ENCODE data around the gene IFI16.

The IFI16 gene

DNA sequence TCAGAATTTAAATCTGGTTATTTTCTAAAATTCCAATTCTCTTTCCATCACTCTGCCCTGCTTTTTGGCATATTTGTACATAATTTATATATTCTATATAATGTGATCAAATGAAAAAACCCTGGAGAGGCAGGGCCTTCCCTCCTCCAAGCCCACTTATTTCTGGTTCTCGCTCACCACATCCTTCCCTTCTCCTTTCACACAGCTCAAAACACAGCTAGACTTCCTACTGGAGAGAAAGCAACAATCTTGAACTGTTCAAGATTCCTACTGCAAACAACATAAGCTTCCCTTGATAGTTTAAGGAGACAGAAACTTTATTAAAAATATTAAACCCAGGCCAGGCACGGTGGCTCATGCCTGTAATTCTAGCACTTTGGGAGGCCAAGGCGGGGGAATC is 74.4 kb downstream of the IFI16 start:
- ChIA-PET CTCF (no interaction called here), POLR2A (no interaction called here)
- DNase-seq (ENCODE audit: extremely low spot score), result no peak
- TF ChIP-seq CTBP1 (IDR thresholded peaks at IDR 0.05; ENCODE audit: borderline replicate concordance) (no peak), SP1 (IDR thresholded peaks at IDR 0.05) (no peak), HDGF (IDR thresholded peaks at IDR 0.05; ENCODE audit: borderline replicate concordance) (no peak), SUZ12 (IDR thresholded peaks at IDR 0.05) (no peak), BHLHE40 (IDR thresholded peaks at IDR 0.05; ENCODE audit: borderline replicate concordance) (no peak), FOXM1 (IDR thresholded peaks at IDR 0.05; ENCODE audit: borderline replicate concordance) (no peak), ARNT (IDR thresholded peaks at IDR 0.05) (no peak), FOXK2 (IDR thresholded peaks at IDR 0.05) (no peak), FOXA1 (IDR thresholded peaks at IDR 0.05) (no peak), NFRKB (IDR thresholded peaks at IDR 0.05) (no peak), ELF4 (IDR thresholded peaks at IDR 0.05) (no peak), L3MBTL2 (conservative IDR thresholded peaks at IDR 0.05) (no peak), TARDBP (IDR thresholded peaks at IDR 0.05) (no peak), LEF1 (IDR thresholded peaks at IDR 0.05; ENCODE audit: borderline replicate concordance) (no peak)
- TF ChIP-seq, protein P1, sequence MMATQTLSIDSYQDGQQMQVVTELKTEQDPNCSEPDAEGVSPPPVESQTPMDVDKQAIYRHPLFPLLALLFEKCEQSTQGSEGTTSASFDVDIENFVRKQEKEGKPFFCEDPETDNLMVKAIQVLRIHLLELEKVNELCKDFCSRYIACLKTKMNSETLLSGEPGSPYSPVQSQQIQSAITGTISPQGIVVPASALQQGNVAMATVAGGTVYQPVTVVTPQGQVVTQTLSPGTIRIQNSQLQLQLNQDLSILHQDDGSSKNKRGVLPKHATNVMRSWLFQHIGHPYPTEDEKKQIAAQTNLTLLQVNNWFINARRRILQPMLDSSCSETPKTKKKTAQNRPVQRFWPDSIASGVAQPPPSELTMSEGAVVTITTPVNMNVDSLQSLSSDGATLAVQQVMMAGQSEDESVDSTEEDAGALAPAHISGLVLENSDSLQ (IDR thresholded peaks at IDR 0.05), result no peak

DNA sequence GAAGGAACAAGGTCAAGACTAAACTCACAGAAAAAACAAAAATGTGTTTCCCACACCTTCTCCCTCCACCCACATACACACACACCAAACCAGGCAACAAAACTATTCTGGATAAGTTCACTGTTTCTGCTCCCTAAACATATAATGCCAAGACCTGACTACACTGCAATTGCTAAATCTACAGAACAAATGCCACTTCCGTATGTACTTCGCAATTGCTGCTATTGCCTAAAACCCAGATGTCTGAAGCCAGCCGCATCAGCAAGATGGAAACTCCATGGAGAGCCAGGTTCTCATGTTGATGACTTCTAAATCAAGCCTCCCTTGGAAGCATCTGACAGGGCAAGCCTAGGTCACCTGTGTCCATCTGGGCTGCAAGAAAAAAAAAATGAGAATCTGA is 75.2 kb downstream of the IFI16 start:
- CTCF ChIA-PET, result no interaction called here
- no peak for DNase-seq (ENCODE audit: extremely low spot score)

DNA sequence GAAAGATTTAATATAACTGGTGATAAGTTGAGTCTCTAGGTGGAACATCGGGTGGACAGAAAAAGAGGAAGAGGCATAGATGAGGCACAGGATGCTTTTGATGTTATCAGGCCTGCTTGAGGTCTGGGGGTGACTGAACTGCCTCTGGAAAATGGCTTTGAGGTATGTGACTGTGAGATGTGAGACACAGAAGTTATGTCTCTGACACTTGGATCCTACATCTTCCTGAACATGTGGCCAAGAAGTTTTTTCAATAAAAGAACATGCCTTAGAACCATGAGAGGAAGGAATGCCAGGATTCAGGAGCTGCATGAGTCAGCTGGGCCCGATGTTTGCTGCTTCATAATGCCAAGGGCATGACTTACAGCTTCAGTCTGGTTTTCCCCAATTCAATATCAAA is 78.3 kb downstream of the IFI16 start:
- POLR2A ChIA-PET, result no interaction called here
- CTCF ChIA-PET, result no interaction called here
- DNase-seq (ENCODE audit: extremely low spot score), result no peak
- TF ChIP-seq LEF1 (IDR thresholded peaks at IDR 0.05; ENCODE audit: borderline replicate concordance) (no peak), L3MBTL2 (conservative IDR thresholded peaks at IDR 0.05) (no peak), FOXK2 (IDR thresholded peaks at IDR 0.05) (no peak), SP1 (IDR thresholded peaks at IDR 0.05) (no peak), NFRKB (IDR thresholded peaks at IDR 0.05) (no peak), BHLHE40 (IDR thresholded peaks at IDR 0.05; ENCODE audit: borderline replicate concordance) (no peak), ELF4 (IDR thresholded peaks at IDR 0.05) (no peak), SUZ12 (IDR thresholded peaks at IDR 0.05) (no peak), FOXM1 (IDR thresholded peaks at IDR 0.05; ENCODE audit: borderline replicate concordance) (no peak), HDGF (IDR thresholded peaks at IDR 0.05; ENCODE audit: borderline replicate concordance) (no peak), CTBP1 (IDR thresholded peaks at IDR 0.05; ENCODE audit: borderline replicate concordance) (no peak), ZNF384 (IDR thresholded peaks at IDR 0.05) (no peak), FOXA1 (IDR thresholded peaks at IDR 0.05) (no peak), ARNT (IDR thresholded peaks at IDR 0.05) (no peak), TARDBP (IDR thresholded peaks at IDR 0.05) (no peak)
- TF ChIP-seq, protein P1 (IDR thresholded peaks at IDR 0.05), result no peak

More for the DNA sequence above, 75.2 kb downstream of the IFI16 start:
- POLR2A ChIA-PET, result no interaction called here
- TF ChIP-seq FOXA1 (IDR thresholded peaks at IDR 0.05) (no peak), ZNF384 (IDR thresholded peaks at IDR 0.05) (no peak), FOXM1 (IDR thresholded peaks at IDR 0.05; ENCODE audit: borderline replicate concordance) (no peak), SUZ12 (IDR thresholded peaks at IDR 0.05) (no peak), HDGF (IDR thresholded peaks at IDR 0.05; ENCODE audit: borderline replicate concordance) (no peak), FOXK2 (IDR thresholded peaks at IDR 0.05) (no peak), ARNT (IDR thresholded peaks at IDR 0.05) (no peak), SP1 (IDR thresholded peaks at IDR 0.05) (no peak), BHLHE40 (IDR thresholded peaks at IDR 0.05; ENCODE audit: borderline replicate concordance) (no peak), TARDBP (IDR thresholded peaks at IDR 0.05) (no peak), L3MBTL2 (conservative IDR thresholded peaks at IDR 0.05) (no peak), ELF4 (IDR thresholded peaks at IDR 0.05) (no peak)
- TF ChIP-seq, protein P1 (IDR thresholded peaks at IDR 0.05), result no peak

DNA sequence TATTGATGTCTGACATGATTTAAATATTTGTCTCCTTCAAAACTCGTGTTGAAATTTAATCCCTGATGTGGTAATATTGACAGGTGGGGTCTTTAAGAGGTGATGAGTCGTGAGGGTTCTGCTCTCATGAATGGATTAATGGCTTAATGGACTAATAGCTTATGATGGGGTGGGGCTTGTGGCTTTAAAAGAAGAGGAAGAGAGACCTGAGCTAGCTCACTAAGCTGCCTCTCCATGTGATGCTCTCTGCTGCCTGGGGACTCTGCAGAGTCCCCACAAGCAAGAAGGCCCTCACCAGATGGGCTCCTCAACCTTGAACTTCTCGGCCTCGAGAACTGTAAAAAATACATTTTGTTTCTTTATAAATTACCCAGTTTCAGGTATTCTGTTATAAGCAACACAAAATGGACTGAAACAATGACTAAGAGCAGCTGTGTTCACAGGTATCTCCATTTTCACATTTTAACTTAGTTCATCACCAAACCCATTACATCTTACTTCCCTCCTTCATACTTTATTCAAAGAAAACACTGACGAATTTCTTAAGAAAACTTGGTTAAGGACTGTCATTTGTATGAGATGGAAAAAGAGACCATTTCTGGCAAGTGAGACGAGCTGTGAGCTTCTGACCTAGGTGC is 79.0 kb downstream of the IFI16 start:
- DNase-seq (ENCODE audit: extremely low spot score), result no peak
- POLR2A ChIA-PET, result no interaction called here
- no peak for TF ChIP-seq HDGF (IDR thresholded peaks at IDR 0.05; ENCODE audit: borderline replicate concordance)
- no peak for TF ChIP-seq LEF1 (IDR thresholded peaks at IDR 0.05; ENCODE audit: borderline replicate concordance)
- no peak for TF ChIP-seq FOXM1 (IDR thresholded peaks at IDR 0.05; ENCODE audit: borderline replicate concordance)
- no peak for TF ChIP-seq CTBP1 (IDR thresholded peaks at IDR 0.05; ENCODE audit: borderline replicate concordance)
- TF ChIP-seq L3MBTL2 (conservative IDR thresholded peaks at IDR 0.05), result no peak
- TF ChIP-seq, protein P1 (IDR thresholded peaks at IDR 0.05), result no peak
- no peak for TF ChIP-seq FOXA1 (IDR thresholded peaks at IDR 0.05)
- TF ChIP-seq ELF4 (IDR thresholded peaks at IDR 0.05), result no peak
- TF ChIP-seq BHLHE40 (IDR thresholded peaks at IDR 0.05; ENCODE audit: borderline replicate concordance), result no peak
- no peak for TF ChIP-seq ARNT (IDR thresholded peaks at IDR 0.05)
- no peak for TF ChIP-seq SUZ12 (IDR thresholded peaks at IDR 0.05)
- no peak for TF ChIP-seq ZNF384 (IDR thresholded peaks at IDR 0.05)
- no peak for TF ChIP-seq SP1 (IDR thresholded peaks at IDR 0.05)
- CTCF ChIA-PET, result interaction anchor here (0.6 to 1.0 kb wide), 3 partner anchors 44 to 931 kb away, joined by 3 to 4 read pairs (median 3); no protein-coding TSS in a partner anchor

DNA sequence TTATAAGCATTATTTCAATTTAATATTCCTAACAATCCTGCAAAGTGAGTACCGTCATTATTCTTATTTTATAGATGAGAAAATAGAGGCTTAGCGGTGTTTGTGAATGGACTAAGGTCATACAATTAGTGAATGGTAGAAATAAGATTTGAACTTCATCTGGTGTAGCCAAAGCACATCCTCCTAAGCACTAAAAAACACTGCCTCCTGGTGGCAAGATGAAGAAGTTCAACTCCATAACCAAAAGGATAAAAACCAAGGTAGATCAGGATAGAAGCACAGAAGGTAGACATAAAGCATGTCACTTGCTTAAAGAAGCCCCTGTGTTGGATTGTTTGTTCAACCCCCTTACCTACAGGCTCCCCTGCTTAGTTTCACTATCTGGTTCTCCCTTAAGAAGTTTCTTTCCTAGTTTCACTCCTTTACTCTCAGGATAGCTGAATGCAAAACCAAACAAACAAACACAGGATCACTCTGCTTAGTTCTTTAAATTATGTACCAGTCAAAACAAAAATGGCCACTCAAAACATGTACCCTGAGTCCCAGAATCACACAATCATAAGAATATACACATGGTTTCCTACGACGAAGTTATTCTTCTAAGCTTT is 79.6 kb downstream of the IFI16 start:
- DNase-seq (ENCODE audit: extremely low spot score), result peak; percentile 45
- ChIA-PET CTCF (interaction anchor here (0.6 to 1.0 kb wide), 3 partner anchors 43 to 931 kb away, joined by 3 to 4 read pairs (median 3); no protein-coding TSS in a partner anchor), POLR2A (no interaction called here)
- TF ChIP-seq LEF1 (IDR thresholded peaks at IDR 0.05; ENCODE audit: borderline replicate concordance) (no peak), ARNT (IDR thresholded peaks at IDR 0.05) (no peak), TARDBP (IDR thresholded peaks at IDR 0.05) (no peak), SUZ12 (IDR thresholded peaks at IDR 0.05) (no peak), BHLHE40 (IDR thresholded peaks at IDR 0.05; ENCODE audit: borderline replicate concordance) (no peak), FOXM1 (IDR thresholded peaks at IDR 0.05; ENCODE audit: borderline replicate concordance) (no peak), HDGF (IDR thresholded peaks at IDR 0.05; ENCODE audit: borderline replicate concordance) (no peak), ZNF384 (IDR thresholded peaks at IDR 0.05) (no peak), L3MBTL2 (conservative IDR thresholded peaks at IDR 0.05) (no peak), FOXK2 (IDR thresholded peaks at IDR 0.05) (no peak), ELF4 (IDR thresholded peaks at IDR 0.05) (no peak), NFRKB (IDR thresholded peaks at IDR 0.05) (no peak)
- TF ChIP-seq, protein P1 (IDR thresholded peaks at IDR 0.05), result no peak

Measured in HEK293T (cell line).